Measurements from ENCODE around the gene TMEM143. TPM values are rescaled to one million over a fixed set of nuclear protein-coding genes. Genes with fewer than 3 reads are reported as not detected.
A peak's percentile ranks its signal among the peaks of the same experiment; 100 is the strongest.

Gene TMEM143
- polyA plus RNA-seq, 1 donor from 2014 or later, result 16.2 TPM

GRCh38 chr19:48354332-48354992 lies 9.3 kb downstream of the TMEM143 start:
- Mint-ChIP-seq H3K27ac (no peak overlapping the region), H3K9me3 (no peaks in the 10 kb centered on the region), H3K27me3 (no peaks in the 10 kb centered on the region), H3K4me1 (peaks cover 0 to 5% (median 3%) of the 10 kb centered on the region in 3 donors), H3K36me3 (peaks cover 10% of the 10 kb centered on the region), H3K4me3 (no peak overlapping the region)

- Mint-ChIP-seq H3K4me1 (peaks cover 0 to 5% (median 3%) of the 10 kb centered on the region in 3 donors), H3K27me3 (no peaks in the 10 kb centered on the region), H3K27ac (no peak overlapping the region), H3K36me3 (peaks cover 9% of the 10 kb centered on the region), H3K4me3 (no peak overlapping the region), H3K9me3 (no peaks in the 10 kb centered on the region)
Measured at GRCh38 chr19:48353677-48354076, 10.1 kb downstream of the TMEM143 start.

- H3K27ac Mint-ChIP-seq, result no peak overlapping the region
- peaks cover 0 to 7% (median 4%) of the 10 kb centered on the region in 3 donors for H3K4me1 Mint-ChIP-seq
- no peaks in the 10 kb centered on the region for H3K27me3 Mint-ChIP-seq
- H3K36me3 Mint-ChIP-seq, result peaks cover 6% of the 10 kb centered on the region
- H3K9me3 Mint-ChIP-seq, result no peaks in the 10 kb centered on the region
- no peak overlapping the region for H3K4me3 Mint-ChIP-seq
Measured at GRCh38 chr19:48351341-48351752, 12.4 kb downstream of the TMEM143 start.

GRCh38 chr19:48350856-48351255 lies 12.9 kb downstream of the TMEM143 start:
- Mint-ChIP-seq H3K4me3 (no peak overlapping the region), H3K36me3 (peaks cover 6% of the 10 kb centered on the region), H3K4me1 (peaks cover 0 to 7% (median 4%) of the 10 kb centered on the region in 3 donors), H3K27me3 (no peaks in the 10 kb centered on the region), H3K27ac (no peak overlapping the region), H3K9me3 (no peaks in the 10 kb centered on the region)

- Mint-ChIP-seq H3K27me3 (no peaks in the 10 kb centered on the region), H3K27ac (no peak overlapping the region), H3K4me3 (no peak overlapping the region), H3K36me3 (peaks cover 6% of the 10 kb centered on the region), H3K4me1 (peaks cover 0 to 7% (median 4%) of the 10 kb centered on the region in 3 donors), H3K9me3 (no peaks in the 10 kb centered on the region)
Measured at GRCh38 chr19:48348737-48349136, 15.0 kb downstream of the TMEM143 start.

GRCh38 chr19:48348045-48348444 lies 15.7 kb downstream of the TMEM143 start:
- Mint-ChIP-seq H3K27ac (no peak overlapping the region), H3K27me3 (no peaks in the 10 kb centered on the region), H3K9me3 (no peaks in the 10 kb centered on the region), H3K36me3 (peaks cover 3% of the 10 kb centered on the region), H3K4me1 (peaks cover 0 to 7% (median 4%) of the 10 kb centered on the region in 3 donors), H3K4me3 (no peak overlapping the region)

GRCh38 chr19:48346191-48346590 lies 17.5 kb downstream of the TMEM143 start:
- no peaks in the 10 kb centered on the region for H3K27me3 Mint-ChIP-seq
- no peaks in the 10 kb centered on the region for H3K9me3 Mint-ChIP-seq
- peaks cover 3% of the 10 kb centered on the region for H3K36me3 Mint-ChIP-seq
- H3K4me1 Mint-ChIP-seq, result peaks cover 0 to 4% (median 4%) of the 10 kb centered on the region in 3 donors
- no peak overlapping the region for H3K4me3 Mint-ChIP-seq
- H3K27ac Mint-ChIP-seq, result no peak overlapping the region

- H3K9me3 Mint-ChIP-seq, result no peaks in the 10 kb centered on the region
- no peaks in the 10 kb centered on the region for H3K27me3 Mint-ChIP-seq
- H3K4me1 Mint-ChIP-seq, result peaks cover 0 to 2% (median 2%) of the 10 kb centered on the region in 3 donors
- no peak overlapping the region for H3K27ac Mint-ChIP-seq
- no peak overlapping the region for H3K4me3 Mint-ChIP-seq
- H3K36me3 Mint-ChIP-seq, result peaks cover 3% of the 10 kb centered on the region
Measured at GRCh38 chr19:48344892-48345291, 18.8 kb downstream of the TMEM143 start.

- Mint-ChIP-seq H3K9me3 (no peaks in the 10 kb centered on the region), H3K36me3 (peaks cover 2% of the 10 kb centered on the region), H3K4me1 (peaks cover 0 to 1% (median 0%) of the 10 kb centered on the region in 3 donors), H3K27ac (no peak overlapping the region), H3K4me3 (no peak overlapping the region), H3K27me3 (no peaks in the 10 kb centered on the region)
Measured at GRCh38 chr19:48342841-48343540, 20.7 kb downstream of the TMEM143 start.

GRCh38 chr19:48342414-48342738 lies 21.4 kb downstream of the TMEM143 start:
- Mint-ChIP-seq H3K4me3 (no peak overlapping the region), H3K4me1 (peaks cover 0 to 2% (median 0%) of the 10 kb centered on the region in 3 donors), H3K9me3 (no peaks in the 10 kb centered on the region)

GRCh38 chr19:48341515-48342413 lies 22.0 kb downstream of the TMEM143 start:
- Mint-ChIP-seq H3K4me1 (peaks cover 0 to 2% (median 0%) of the 10 kb centered on the region in 3 donors), H3K36me3 (peaks cover 2% of the 10 kb centered on the region), H3K4me3 (no peak overlapping the region), H3K27ac (no peak overlapping the region), H3K27me3 (no peaks in the 10 kb centered on the region), H3K9me3 (no peaks in the 10 kb centered on the region)

More at GRCh38 chr19:48342414-48342738, 21.4 kb downstream of the TMEM143 start:
- Mint-ChIP-seq H3K36me3 (peaks cover 2% of the 10 kb centered on the region), H3K27ac (no peak overlapping the region), H3K27me3 (no peaks in the 10 kb centered on the region)

- Mint-ChIP-seq H3K9me3 (no peaks in the 10 kb centered on the region), H3K4me3 (peak overlapping the region in 1 of 4 donors; percentile 57), H3K27ac (no peak overlapping the region)
Measured at GRCh38 chr19:48340995-48341394, 22.7 kb downstream of the TMEM143 start.

GRCh38 chr19:48338802-48339503 lies 24.8 kb downstream of the TMEM143 start:
- Mint-ChIP-seq H3K27me3 (no peaks in the 10 kb centered on the region), H3K4me3 (no peak overlapping the region), H3K9me3 (no peaks in the 10 kb centered on the region), H3K4me1 (peaks cover 0 to 2% (median 1%) of the 10 kb centered on the region in 3 donors), H3K36me3 (peaks cover 2% of the 10 kb centered on the region), H3K27ac (no peak overlapping the region)

More at GRCh38 chr19:48340995-48341394, 22.7 kb downstream of the TMEM143 start:
- no peaks in the 10 kb centered on the region for H3K27me3 Mint-ChIP-seq
- peaks cover 0 to 2% (median 0%) of the 10 kb centered on the region in 3 donors for H3K4me1 Mint-ChIP-seq
- H3K36me3 Mint-ChIP-seq, result peaks cover 2% of the 10 kb centered on the region

GRCh38 chr19:48338253-48338755 lies 25.4 kb downstream of the TMEM143 start:
- peaks cover 0 to 2% (median 1%) of the 10 kb centered on the region in 3 donors for H3K4me1 Mint-ChIP-seq
- H3K4me3 Mint-ChIP-seq, result no peak overlapping the region
- no peaks in the 10 kb centered on the region for H3K9me3 Mint-ChIP-seq
- no peaks in the 10 kb centered on the region for H3K27me3 Mint-ChIP-seq
- peaks cover 2% of the 10 kb centered on the region for H3K36me3 Mint-ChIP-seq
- no peak overlapping the region for H3K27ac Mint-ChIP-seq

Data from IgD-negative memory B cell (primary cell).